CD4-positive, alpha-beta T cell (primary cell): Measurements from ENCODE around the gene RHOJ. TPM values are rescaled to one million over a fixed set of nuclear protein-coding genes. Genes with fewer than 3 reads are reported as not detected.

Source experiments
- ATAC-seq: fragments of 200-7000 bp; cut with Tn5 transposase; one replicate; pipeline ENCODE4 v1.10.0; 2022; ENCODE audit warnings: mild to moderate bottlenecking; ENCODE audit not compliant: poor library complexity
- CTCF ChIA-PET: fragments of 350-600 bp; sonication (Branson Sonifier 250); formaldehyde crosslinking; loops from one replicate; lab custom pipeline; 2021; ENCODE audit warnings: antibody characterized with exemption, inconsistent platforms; lab: Charles Lee
- POLR2A ChIA-PET: fragments of 350-600 bp; sonication (Branson Sonifier 250); formaldehyde crosslinking; loops from one replicate; lab custom pipeline; 2021; ENCODE audit warnings: antibody characterized with exemption, inconsistent platforms; lab: Charles Lee
- DNase-seq, 14 experiments: peaks; one replicate each; pipeline ENCODE4 v3.0.0-alpha.2; 2013 to 2020; ENCODE audit warnings: mixed read lengths in 2 of 14
- H3K27ac ChIP-seq, 2 donors: one replicate each; pipeline versions ENCODE4 v1.5.1 to v1.7.0; 2013; ENCODE audit warnings: low read length in 2 of 2, low read depth in 1 of 2, mild to moderate bottlenecking in 1 of 2
- H3K27me3 ChIP-seq, 2 experiments: 1 replicate in 1 of 2; 2 replicates in 1 of 2; pipeline versions ENCODE4 v1.6.1 to v1.7.0; 2013; ENCODE audit warnings: low read length in 2 of 2, control low read depth in 1 of 2, mild to moderate bottlenecking in 1 of 2, moderate library complexity in 1 of 2; ENCODE audit not compliant: insufficient read depth in 2 of 2, control insufficient read depth in 1 of 2
- H3K36me3 ChIP-seq: one replicate; pipeline ENCODE4 v1.6.1; 2013; ENCODE audit warnings: low read length, control low read depth; ENCODE audit not compliant: insufficient read depth
- H3K4me1 ChIP-seq: one replicate; pipeline ENCODE4 v1.6.1; 2013; ENCODE audit warnings: low read length, control low read depth; ENCODE audit not compliant: insufficient read depth
- H3K4me3 ChIP-seq: one replicate; pipeline ENCODE4 v1.5.1; 2013; ENCODE audit warnings: mild to moderate bottlenecking, low read length, moderate library complexity
- H3K9me3 ChIP-seq, 2 experiments: 1 replicate in 1 of 2; 2 replicates in 1 of 2; pipeline versions ENCODE4 v1.6.1 to v1.7.0; 2013; ENCODE audit warnings: low read length in 2 of 2, mild to moderate bottlenecking in 2 of 2, control low read depth in 1 of 2, moderate library complexity in 1 of 2; ENCODE audit not compliant: control insufficient read depth in 1 of 2, insufficient read depth in 1 of 2
- H3K27ac Mint-ChIP-seq: one replicate; pipeline ENCODE4 v1.8.0; 2020; ENCODE audit warnings: mixed read lengths
- H3K27me3 Mint-ChIP-seq: one replicate; pipeline ENCODE4 v1.8.0; 2021; ENCODE audit warnings: mixed read lengths
- H3K36me3 Mint-ChIP-seq: one replicate; pipeline ENCODE4 v1.8.0; 2021; ENCODE audit warnings: low read depth, mixed read lengths
- H3K4me1 Mint-ChIP-seq: one replicate; pipeline ENCODE4 v1.8.0; 2021; ENCODE audit warnings: low read depth, mixed read lengths
- H3K4me3 Mint-ChIP-seq: one replicate; pipeline ENCODE4 v1.8.0; 2020; ENCODE audit warnings: mild to moderate bottlenecking, mixed read lengths
- H3K9me3 Mint-ChIP-seq: one replicate; pipeline ENCODE4 v1.8.0; 2020; ENCODE audit warnings: mixed read lengths
- intact Hi-C, 2 experiments: fragments of 100-400 bp; cut with DNase I in 1 of 2; cut with micrococcal nuclease in 1 of 2; formaldehyde crosslinking; loops; one replicate each; pipeline versions ENCODE4 v1.15.1 to v1.9.0; 2023 to 2025; cut with DNase I, micrococcal nuclease
- total RNA-seq, 174 experiments: library from RNA in 2 of 174; stranded (reverse) in 2 of 174; gene quantifications; one replicate each; pipeline ENCODE4 v1.2.3 and lab custom pipeline; 2021 to 2026
- TF ChIP-seq, protein P1 (sequence below): fragments of 200-600 bp; IDR thresholded peaks from one replicate; pipeline ENCODE4 v1.8.0; 2022; ENCODE audit warnings: antibody characterized with exemption, mild to moderate bottlenecking

RHOJ gene
- total RNA-seq, 2 experiments from 2014 or later = not detected

DNA sequence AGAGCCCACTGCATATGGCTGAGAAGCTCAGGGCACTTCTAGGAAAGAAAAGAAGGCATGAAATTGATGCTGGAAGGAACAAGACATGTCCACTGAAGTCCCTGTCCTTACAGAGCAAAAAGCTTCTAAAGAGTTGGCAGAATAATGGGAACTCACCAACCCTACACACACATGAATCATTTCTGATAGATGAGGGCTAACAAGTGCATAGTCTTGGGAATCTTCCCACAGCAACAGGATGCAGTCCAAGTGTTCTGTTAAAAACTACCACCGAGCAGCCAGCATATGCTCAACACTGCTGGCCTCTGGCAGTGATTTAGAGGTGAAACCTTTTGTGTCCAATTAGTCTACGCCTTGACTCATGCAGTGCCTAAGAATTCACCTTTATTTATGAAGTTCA lies 44.8 kb downstream of the RHOJ start:
- H3K27me3 ChIP-seq = peaks cover 0 to 5% of the 10 kb centered on the region in 2 experiments

DNA sequence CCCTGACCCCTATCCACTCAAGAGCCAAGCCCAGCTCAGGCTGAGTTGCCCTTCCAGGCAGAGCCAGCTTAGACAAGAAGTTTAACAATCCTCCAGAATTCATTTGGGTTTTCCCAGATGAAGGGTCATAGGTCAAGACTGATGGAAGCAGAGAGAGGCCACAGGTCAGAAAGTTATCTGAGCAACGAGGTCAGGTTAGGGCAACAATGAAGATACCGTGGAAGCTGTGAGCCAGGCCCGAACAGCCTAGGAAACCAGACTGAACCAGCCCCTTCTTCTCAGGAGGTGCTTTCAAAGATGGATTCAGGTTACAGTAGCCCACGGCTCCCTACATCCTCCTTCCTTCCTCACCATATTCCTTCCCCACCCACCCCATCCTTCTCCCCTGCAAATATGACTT lies 53.1 kb downstream of the RHOJ start:
- Mint-ChIP-seq H3K27ac (no peak overlapping the region), H3K36me3 (no peaks in the 10 kb centered on the region), H3K9me3 (no peaks in the 10 kb centered on the region), H3K4me3 (no peak overlapping the region), H3K27me3 (peaks cover 29% of the 10 kb centered on the region), H3K4me1 (no peaks in the 10 kb centered on the region)
- DNase-seq (no peak), ATAC-seq (no peak)
- CTCF ChIA-PET = no interaction called here
- no peaks in the 10 kb centered on the region for H3K4me1 ChIP-seq
- POLR2A ChIA-PET = no interaction called here
- H3K27me3 ChIP-seq = no peaks in the 10 kb centered on the region
- H3K27ac ChIP-seq = no peak overlapping the region
- no peaks in the 10 kb centered on the region for H3K36me3 ChIP-seq
- intact Hi-C loops = no loop called here
- H3K9me3 ChIP-seq = no peaks in the 10 kb centered on the region
- H3K4me3 ChIP-seq = no peak overlapping the region
- TF ChIP-seq, protein P1, sequence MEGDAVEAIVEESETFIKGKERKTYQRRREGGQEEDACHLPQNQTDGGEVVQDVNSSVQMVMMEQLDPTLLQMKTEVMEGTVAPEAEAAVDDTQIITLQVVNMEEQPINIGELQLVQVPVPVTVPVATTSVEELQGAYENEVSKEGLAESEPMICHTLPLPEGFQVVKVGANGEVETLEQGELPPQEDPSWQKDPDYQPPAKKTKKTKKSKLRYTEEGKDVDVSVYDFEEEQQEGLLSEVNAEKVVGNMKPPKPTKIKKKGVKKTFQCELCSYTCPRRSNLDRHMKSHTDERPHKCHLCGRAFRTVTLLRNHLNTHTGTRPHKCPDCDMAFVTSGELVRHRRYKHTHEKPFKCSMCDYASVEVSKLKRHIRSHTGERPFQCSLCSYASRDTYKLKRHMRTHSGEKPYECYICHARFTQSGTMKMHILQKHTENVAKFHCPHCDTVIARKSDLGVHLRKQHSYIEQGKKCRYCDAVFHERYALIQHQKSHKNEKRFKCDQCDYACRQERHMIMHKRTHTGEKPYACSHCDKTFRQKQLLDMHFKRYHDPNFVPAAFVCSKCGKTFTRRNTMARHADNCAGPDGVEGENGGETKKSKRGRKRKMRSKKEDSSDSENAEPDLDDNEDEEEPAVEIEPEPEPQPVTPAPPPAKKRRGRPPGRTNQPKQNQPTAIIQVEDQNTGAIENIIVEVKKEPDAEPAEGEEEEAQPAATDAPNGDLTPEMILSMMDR = no peak

More for the DNA sequence above, 44.8 kb downstream of the RHOJ start:
- H3K4me1 ChIP-seq = no peaks in the 10 kb centered on the region
- Mint-ChIP-seq H3K9me3 (no peaks in the 10 kb centered on the region), H3K27ac (no peak overlapping the region), H3K4me1 (no peaks in the 10 kb centered on the region), H3K36me3 (no peaks in the 10 kb centered on the region), H3K27me3 (peaks cover 20% of the 10 kb centered on the region), H3K4me3 (no peak overlapping the region)
- DNase-seq = no peak
- no peak for ATAC-seq
- H3K4me3 ChIP-seq = no peak overlapping the region
- ChIA-PET POLR2A (no interaction called here), CTCF (no interaction called here)
- H3K9me3 ChIP-seq = no peaks in the 10 kb centered on the region
- no peak overlapping the region for H3K27ac ChIP-seq
- H3K36me3 ChIP-seq = no peaks in the 10 kb centered on the region
- intact Hi-C loops = no loop called here
- TF ChIP-seq, protein P1 = no peak

DNA sequence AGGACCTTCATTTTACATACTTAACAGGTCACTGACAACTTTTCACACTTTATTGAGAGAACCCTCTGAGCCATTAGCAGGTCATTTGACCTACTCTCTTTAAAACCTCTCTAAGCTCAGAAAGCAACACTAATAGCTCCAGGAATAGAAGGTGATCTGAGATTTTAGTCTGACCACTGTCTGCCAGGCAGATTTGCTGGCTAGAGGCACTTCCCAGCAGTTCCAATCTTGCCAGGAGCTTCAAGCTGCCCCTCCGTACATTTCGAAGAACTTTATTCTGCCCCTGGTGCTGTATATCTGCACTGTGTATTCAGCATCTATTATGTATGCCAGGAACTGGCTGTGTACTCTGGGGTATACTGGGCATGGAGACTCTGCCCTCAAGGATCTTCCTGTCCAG lies 58.2 kb downstream of the RHOJ start:
- POLR2A ChIA-PET = no interaction called here
- peaks cover 35% of the 10 kb centered on the region for H3K27me3 Mint-ChIP-seq
- H3K4me1 Mint-ChIP-seq = no peaks in the 10 kb centered on the region
- no peaks in the 10 kb centered on the region for H3K36me3 Mint-ChIP-seq
- no peak overlapping the region for H3K4me3 Mint-ChIP-seq
- peaks cover 2% of the 10 kb centered on the region for H3K9me3 Mint-ChIP-seq
- ATAC-seq (no peak), DNase-seq (no peak)
- H3K27ac Mint-ChIP-seq = no peak overlapping the region
- peaks cover 3 to 11% of the 10 kb centered on the region in 2 experiments for H3K27me3 ChIP-seq
- TF ChIP-seq, protein P1 = no peak
- intact Hi-C loops = no loop called here
- CTCF ChIA-PET = no interaction called here
- no peaks in the 10 kb centered on the region for H3K4me1 ChIP-seq
- H3K36me3 ChIP-seq = no peaks in the 10 kb centered on the region
- H3K9me3 ChIP-seq = no peaks in the 10 kb centered on the region
- H3K4me3 ChIP-seq = no peak overlapping the region
- H3K27ac ChIP-seq = no peak overlapping the region
